Astrocyte of the cerebellum (primary cell): ENCODE results near the gene MRM2.

Experiments used
- DNase-seq: peaks from one replicate; pipeline ENCODE4 v3.0.0-alpha.2; 2011; ENCODE audit warnings: low read depth
- H3K4me3 ChIP-seq: 2 replicates; pipeline ENCODE4 v1.5.1; 2011; ENCODE audit warnings: mild to moderate bottlenecking, low read depth, low read length, moderate library complexity
- in situ Hi-C: cut with HindIII; loops from 2 replicates; pipeline ENCODE4 v1.10.0; 2017; ENCODE audit warnings: low sequenced_read_pairs
- TF ChIP-seq, protein P1 (sequence below): IDR thresholded peaks from 2 replicates; pipeline ENCODE4 v1.5.1; 2012; ENCODE audit warnings: low read length, low read depth, moderate library complexity, mild to moderate bottlenecking; ENCODE audit errors: missing control alignments

The MRM2 gene

DNA sequence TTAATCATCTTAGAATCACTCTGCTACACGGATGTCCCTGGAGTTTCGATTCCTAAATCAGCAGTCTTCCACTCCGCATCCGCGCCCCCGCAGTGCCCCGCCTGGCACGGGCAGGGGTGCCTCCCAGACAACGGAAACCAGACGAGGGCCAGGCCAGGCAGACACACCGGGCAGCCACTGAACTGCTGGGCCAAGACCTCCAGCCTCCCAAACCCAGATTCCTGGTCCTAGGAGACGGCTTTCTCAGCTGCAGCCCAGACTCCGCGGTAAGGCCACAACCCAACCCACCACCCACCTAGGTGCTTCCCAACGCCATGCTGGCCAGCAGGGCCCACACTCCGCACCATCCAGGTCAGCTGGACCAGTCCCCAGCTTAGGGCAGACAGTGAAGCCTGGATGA is 42.5 kb downstream of the MRM2 start:
- H3K4me3 ChIP-seq, result no peak overlapping the region
- no peak for DNase-seq
- TF ChIP-seq, protein P1, sequence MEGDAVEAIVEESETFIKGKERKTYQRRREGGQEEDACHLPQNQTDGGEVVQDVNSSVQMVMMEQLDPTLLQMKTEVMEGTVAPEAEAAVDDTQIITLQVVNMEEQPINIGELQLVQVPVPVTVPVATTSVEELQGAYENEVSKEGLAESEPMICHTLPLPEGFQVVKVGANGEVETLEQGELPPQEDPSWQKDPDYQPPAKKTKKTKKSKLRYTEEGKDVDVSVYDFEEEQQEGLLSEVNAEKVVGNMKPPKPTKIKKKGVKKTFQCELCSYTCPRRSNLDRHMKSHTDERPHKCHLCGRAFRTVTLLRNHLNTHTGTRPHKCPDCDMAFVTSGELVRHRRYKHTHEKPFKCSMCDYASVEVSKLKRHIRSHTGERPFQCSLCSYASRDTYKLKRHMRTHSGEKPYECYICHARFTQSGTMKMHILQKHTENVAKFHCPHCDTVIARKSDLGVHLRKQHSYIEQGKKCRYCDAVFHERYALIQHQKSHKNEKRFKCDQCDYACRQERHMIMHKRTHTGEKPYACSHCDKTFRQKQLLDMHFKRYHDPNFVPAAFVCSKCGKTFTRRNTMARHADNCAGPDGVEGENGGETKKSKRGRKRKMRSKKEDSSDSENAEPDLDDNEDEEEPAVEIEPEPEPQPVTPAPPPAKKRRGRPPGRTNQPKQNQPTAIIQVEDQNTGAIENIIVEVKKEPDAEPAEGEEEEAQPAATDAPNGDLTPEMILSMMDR, result no peak
- in situ Hi-C loops, result no loop called here

GRCh38 chr7:2198760-2199159 is 43.2 kb downstream of the MRM2 start:
- H3K4me3 ChIP-seq, result no peak overlapping the region
- DNase-seq, result no peak
- in situ Hi-C loops, result no loop called here
- TF ChIP-seq, protein P1, result no peak

GRCh38 chr7:2198206-2198605 is 43.8 kb downstream of the MRM2 start:
- no peak overlapping the region for H3K4me3 ChIP-seq
- TF ChIP-seq, protein P1, result no peak
- in situ Hi-C loops, result no loop called here
- DNase-seq, result no peak

DNA sequence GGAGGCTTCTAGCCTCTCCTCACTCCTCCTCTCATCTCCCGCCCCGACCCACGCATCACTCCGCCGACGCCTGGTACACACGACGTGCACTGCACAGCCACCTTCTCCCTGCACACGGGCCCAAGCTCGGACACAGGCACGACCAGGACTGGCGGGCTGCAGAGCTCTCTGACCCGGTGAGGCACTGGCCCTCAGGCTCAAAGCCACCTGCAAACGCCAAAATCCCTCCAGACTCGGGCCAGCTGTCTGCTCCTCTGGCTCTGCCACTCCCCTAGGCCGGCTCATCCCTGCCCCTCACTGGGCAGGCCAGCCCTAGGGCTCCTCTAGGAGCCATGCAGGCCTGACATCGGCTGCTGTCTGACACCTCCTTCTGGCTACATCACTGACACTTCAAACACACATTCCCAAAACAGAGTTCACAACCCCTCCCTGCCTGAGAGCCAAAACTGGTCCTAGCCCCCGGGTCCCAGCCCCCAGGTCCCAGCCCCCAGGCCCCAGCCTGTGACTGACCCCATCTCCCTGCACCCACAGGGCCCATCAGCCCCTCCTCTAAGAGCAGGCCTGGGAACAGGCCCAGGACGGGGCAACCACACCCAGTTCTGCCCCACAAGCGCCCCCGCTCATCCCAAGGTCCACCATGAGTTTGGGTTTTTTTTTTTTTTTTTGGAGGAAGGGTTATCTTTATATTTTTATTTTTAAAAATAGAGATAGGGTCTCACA is 44.4 kb downstream of the MRM2 start:
- in situ Hi-C loops, result no loop called here
- H3K4me3 ChIP-seq, result no peak overlapping the region
- no peak for DNase-seq
- TF ChIP-seq, protein P1, result no peak

GRCh38 chr7:2196381-2197378 is 45.3 kb downstream of the MRM2 start:
- H3K4me3 ChIP-seq, result no peak overlapping the region
- in situ Hi-C loops, result no loop called here
- TF ChIP-seq, protein P1, result no peak
- no peak for DNase-seq

- DNase-seq, result no peak
- in situ Hi-C loops, result no loop called here
- TF ChIP-seq, protein P1, result no peak
- no peak overlapping the region for H3K4me3 ChIP-seq
Observed at GRCh38 chr7:2195400-2196246, 46.4 kb downstream of the MRM2 start.
